Left lung (tissue), 10 donors: ENCODE data around the gene TBC1D24. TPM values are rescaled to one million over a fixed set of nuclear protein-coding genes. Genes with fewer than 3 reads are reported as not detected.
A peak's percentile ranks its signal among the peaks of the same experiment; 100 is the strongest.

ENCODE experiments used
- ATAC-seq: fragments of 200-7000 bp; cut with Tn5 transposase; one replicate; pipeline ENCODE4 v1.9.1; 2020; ENCODE audit warnings: moderate library complexity
- DNase-seq, 4 donors: peaks; one replicate each; pipeline ENCODE4 v3.0.0-alpha.2; 2013 to 2020
- H3K27ac ChIP-seq, 2 donors: fragments of 200-600 bp; sonication (generic) in 1 of 2; one replicate each; pipeline versions ENCODE4 v1.5.0 to v1.8.0; 2020 to 2021
- H3K27me3 ChIP-seq, 2 donors: fragments of 200-600 bp; sonication (generic) in 1 of 2; one replicate each; pipeline versions ENCODE4 v1.5.0 to v1.8.0; 2020 to 2021
- H3K36me3 ChIP-seq, 2 donors: fragments of 200-600 bp; sonication (generic) in 1 of 2; one replicate each; pipeline versions ENCODE4 v1.5.0 to v1.8.0; 2020 to 2021
- H3K4me1 ChIP-seq, 2 donors: fragments of 200-600 bp; one replicate each; pipeline ENCODE4 v1.8.0; 2021
- H3K4me3 ChIP-seq, 2 donors: fragments of 200-600 bp; sonication (generic) in 1 of 2; one replicate each; pipeline versions ENCODE4 v1.5.0 to v1.8.0; 2020 to 2021; ENCODE audit warnings: mild to moderate bottlenecking in 1 of 2
- H3K9me3 ChIP-seq, 2 donors: fragments of 200-600 bp; sonication (generic) in 1 of 2; one replicate each; pipeline versions ENCODE4 v1.5.0 to v1.8.0; 2020 to 2021
- CTCF ChIP-seq, 2 donors: fragments of 200-600 bp; sonication (generic) in 1 of 2; IDR thresholded peaks; one replicate each; pipeline versions ENCODE4 v1.5.0 to v1.8.0; 2021; ENCODE audit warnings: antibody characterized with exemption in 2 of 2
- intact Hi-C, 2 donors: fragments of 100-400 bp; cut with DNase I; formaldehyde crosslinking; loops; one replicate each; pipeline versions ENCODE4 v1.11.2 to v1.14.2; 2022
- polyA plus RNA-seq, 6 donors: library from polyadenylated mRNA; unstranded; fragments of 120-200 nt; gene quantifications; one replicate each; pipeline ENCODE4 v1.2.1, GENCODE V29; 2013; ENCODE audit not compliant: insufficient read length in 6 of 6
- total RNA-seq, 2 donors: library from RNA; stranded (reverse); fragmentation: NEBNext Ultra II Directional; extraction: Animal tissue kit (Norgen Biotek cat#: 25700); gene quantifications; one replicate each; pipeline ENCODE4 v1.2.1, GENCODE V29; 2021
- donor health status: DM: no; HTN: yes; CAD: no.
- donor health status: DM: no; HTN: no; CAD: no.

Gene TBC1D24
- total and polyA plus RNA-seq, 8 donors = 14.2 to 41.4 (median 17.9) TPM

GRCh38 chr16:2486645-2487516 lies 12.0 kb downstream of the TBC1D24 start:
- no peak overlapping the region for H3K4me3 ChIP-seq
- no peaks in the 10 kb centered on the region for H3K9me3 ChIP-seq
- H3K36me3 ChIP-seq = peaks cover 0 to 14% of the 10 kb centered on the region in 2 donors
- intact Hi-C loops = no loop called here
- ATAC-seq (peak; percentile 82), DNase-seq (peak in 2 of 4 donors; percentile 80 to 90)
- H3K27ac ChIP-seq = peak overlapping the region in 1 of 2 donors; percentile 24
- H3K27me3 ChIP-seq = no peaks in the 10 kb centered on the region
- peak in 1 of 2 donors; percentile 12 for TF ChIP-seq CTCF (IDR thresholded peaks at IDR 0.05)
- H3K4me1 ChIP-seq = peaks cover 22 to 61% of the 10 kb centered on the region in 2 donors

GRCh38 chr16:2487517-2487842 lies 12.6 kb downstream of the TBC1D24 start:
- DNase-seq (no peak), ATAC-seq (no peak)
- Histone ChIP-seq H3K9me3 (no peaks in the 10 kb centered on the region), H3K27me3 (no peaks in the 10 kb centered on the region), H3K4me3 (no peak overlapping the region), H3K27ac (no peak overlapping the region), H3K4me1 (peaks cover 19 to 56% of the 10 kb centered on the region in 2 donors), H3K36me3 (peaks cover 0 to 14% of the 10 kb centered on the region in 2 donors)
- no peak for TF ChIP-seq CTCF (IDR thresholded peaks at IDR 0.05)
- intact Hi-C loops = no loop called here

DNA sequence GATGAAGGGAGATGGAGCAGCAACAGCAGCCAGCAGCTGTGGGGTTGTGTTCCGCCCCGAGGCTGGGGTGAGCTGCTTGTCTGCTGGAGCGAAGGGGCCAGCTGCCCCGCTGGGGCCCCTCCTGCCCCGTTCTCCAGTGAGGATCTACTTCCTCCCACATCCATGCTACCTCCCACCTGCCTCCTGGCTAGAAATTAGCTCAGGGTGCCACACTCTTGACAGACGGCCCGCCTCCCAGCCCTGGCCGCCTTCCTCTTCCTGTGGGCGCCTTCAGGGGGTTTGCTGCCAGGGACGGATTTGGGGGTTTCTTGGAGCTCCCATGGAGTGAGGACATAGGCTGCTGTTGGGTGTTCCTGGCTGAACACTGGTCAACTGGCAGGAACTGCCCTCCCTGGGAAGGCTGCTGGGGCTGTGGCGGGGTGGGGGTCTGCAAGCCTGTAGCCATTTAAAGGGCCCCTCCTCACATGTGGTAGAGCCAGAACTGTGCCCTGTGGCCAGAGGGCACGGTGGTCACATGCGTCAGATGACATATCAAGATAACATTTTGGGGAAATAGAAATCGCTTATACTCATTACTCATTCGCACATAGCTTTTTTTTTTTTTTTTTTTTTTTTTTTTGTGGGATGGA lies 13.1 kb downstream of the TBC1D24 start:
- intact Hi-C loops = no loop called here
- Histone ChIP-seq H3K4me3 (no peak overlapping the region), H3K27ac (no peak overlapping the region), H3K9me3 (no peaks in the 10 kb centered on the region), H3K36me3 (peaks cover 0 to 14% of the 10 kb centered on the region in 2 donors), H3K4me1 (peaks cover 14 to 50% of the 10 kb centered on the region in 2 donors), H3K27me3 (no peaks in the 10 kb centered on the region)
- ATAC-seq = no peak
- no peak for TF ChIP-seq CTCF (IDR thresholded peaks at IDR 0.05)
- DNase-seq = no peak

DNA sequence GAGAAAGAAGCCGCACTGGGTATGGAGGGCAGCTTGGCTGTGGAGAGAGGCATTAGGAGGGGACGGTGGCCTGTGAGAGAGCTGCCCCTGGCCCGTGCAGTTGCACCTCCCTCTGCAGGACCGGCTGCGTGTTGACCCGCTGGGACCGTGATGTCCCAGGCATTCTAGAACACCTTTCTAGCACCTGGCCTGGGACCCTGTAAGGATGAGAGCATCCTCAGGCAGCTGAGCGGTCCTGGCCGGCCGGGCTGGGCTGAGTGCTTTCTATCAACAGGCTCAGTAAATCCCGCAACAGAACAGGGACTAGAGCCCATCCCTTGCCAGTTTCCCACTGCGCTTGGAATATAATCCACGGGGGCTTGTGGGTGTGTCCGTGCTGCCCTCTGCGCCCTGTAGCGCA lies 14.7 kb downstream of the TBC1D24 start:
- H3K9me3 ChIP-seq = no peaks in the 10 kb centered on the region
- H3K36me3 ChIP-seq = peaks cover 0 to 14% of the 10 kb centered on the region in 2 donors
- no peak for ATAC-seq
- intact Hi-C loops = no loop called here
- no peak overlapping the region for H3K27ac ChIP-seq
- no peak for DNase-seq
- no peaks in the 10 kb centered on the region for H3K27me3 ChIP-seq
- H3K4me1 ChIP-seq = peaks cover 6 to 47% of the 10 kb centered on the region in 2 donors
- TF ChIP-seq CTCF (IDR thresholded peaks at IDR 0.05) = no peak
- no peak overlapping the region for H3K4me3 ChIP-seq
